Transverse colon (tissue), 4 donors: ENCODE results near the gene PRSS12.

ENCODE experiments used
- CTCF ChIP-seq, 5 experiments: fragments of 200-600 bp in 3 of 5; fragments of 450-650 bp in 2 of 5; sonication (generic) in 3 of 5; IDR thresholded peaks; 1 replicate in 2 of 5; 2 replicates in 3 of 5; pipeline ENCODE4 v1.5.1; 2016 to 2017; ENCODE audit warnings: antibody characterized with exemption in 5 of 5, inconsistent platforms in 3 of 5, mild to moderate bottlenecking in 2 of 5, moderate library complexity in 1 of 5
- EP300 ChIP-seq: sonication (generic); formaldehyde crosslinking; IDR thresholded peaks from one replicate; pipeline ENCODE4 v1.6.1; 2017; ENCODE audit warnings: antibody characterized with exemption, low read depth
- POLR2A ChIP-seq: fragments of 450-650 bp; IDR thresholded peaks from one replicate; pipeline ENCODE4 v1.6.1; 2016; ENCODE audit warnings: antibody characterized with exemption, mild to moderate bottlenecking, moderate library complexity
- POLR2AphosphoS5 ChIP-seq, 3 donors: sonication (generic); formaldehyde crosslinking; IDR thresholded peaks; one replicate each; pipeline ENCODE4 v1.6.1; 2016; ENCODE audit warnings: antibody characterized with exemption in 3 of 3

GRCh38 chr4:118372251-118372650 is 19.4 kb upstream of the PRSS12 start:
- TF ChIP-seq EP300 (no peak), CTCF (IDR thresholded peaks at IDR 0.05) (no peak), POLR2A (no peak), POLR2AphosphoS5 (IDR thresholded peaks at IDR 0.05) (no peak)
